Fibroblast of pulmonary artery (primary cell): ENCODE measurements around the gene SLC12A6.

Experiments used
- DNase-seq: peaks from one replicate; pipeline ENCODE4 v3.0.0-alpha.2; 2010; ENCODE audit warnings: low read depth
- H3K4me3 ChIP-seq: replicated peaks from 2 replicates; pipeline ENCODE4 v1.5.1; 2011; ENCODE audit warnings: low read depth, mild to moderate bottlenecking, control low read depth, low read length, moderate library complexity
- CTCF ChIP-seq: IDR thresholded peaks from 2 replicates; pipeline ENCODE4 v1.5.1; 2011; ENCODE audit warnings: mild to moderate bottlenecking, control low read depth, low read length, inconsistent platforms; ENCODE audit errors: missing control alignments

SLC12A6 gene

GRCh38 chr15:34246276-34246976 lies 91.2 kb downstream of the SLC12A6 start:
- TF ChIP-seq CTCF, result no peak
- no peak for DNase-seq
- no peak overlapping the region for H3K4me3 ChIP-seq

GRCh38 chr15:34243226-34243625 lies 94.4 kb downstream of the SLC12A6 start:
- DNase-seq, result peak; percentile 21
- H3K4me3 ChIP-seq, result no peak overlapping the region
- no peak for TF ChIP-seq CTCF

- no peak overlapping the region for H3K4me3 ChIP-seq
- no peak for TF ChIP-seq CTCF
- DNase-seq, result no peak
Measured at GRCh38 chr15:34242331-34242710, 95.3 kb downstream of the SLC12A6 start.

- no peak overlapping the region for H3K4me3 ChIP-seq
- peak; percentile 70 for DNase-seq
- TF ChIP-seq CTCF, result peak; percentile 88
Measured at GRCh38 chr15:34241376-34242330, 95.9 kb downstream of the SLC12A6 start.

GRCh38 chr15:34240537-34240936 lies 97.0 kb downstream of the SLC12A6 start:
- no peak for DNase-seq
- H3K4me3 ChIP-seq, result no peak overlapping the region
- no peak for TF ChIP-seq CTCF

- TF ChIP-seq CTCF, result no peak
- peak; percentile 79 for DNase-seq
- peak overlapping the region; percentile 36 for H3K4me3 ChIP-seq
Measured at GRCh38 chr15:34239151-34239808, 98.3 kb downstream of the SLC12A6 start.
